Nephron progenitor cell (in vitro differentiated cells): ENCODE data around the gene SLC9A1.

Experiments
- DNase-seq: peaks from one replicate; pipeline ENCODE4 v3.0.0; 2021
- H3K27ac Mint-ChIP-seq: 2 replicates; pipeline ENCODE4 v1.8.0; 2021; ENCODE audit warnings: mild to moderate bottlenecking, moderate library complexity, mixed read lengths
- H3K27me3 Mint-ChIP-seq: 2 replicates; pipeline ENCODE4 v1.8.0; 2021; ENCODE audit warnings: mild to moderate bottlenecking, low read depth, mixed read lengths; ENCODE audit not compliant: poor library complexity
- H3K36me3 Mint-ChIP-seq: 2 replicates; pipeline ENCODE4 v1.8.0; 2021; ENCODE audit warnings: low read depth, mixed read lengths
- H3K4me1 Mint-ChIP-seq: 2 replicates; pipeline ENCODE4 v1.8.0; 2021; ENCODE audit warnings: mixed read lengths
- H3K4me3 Mint-ChIP-seq: 2 replicates; pipeline ENCODE4 v1.8.0; 2021; ENCODE audit warnings: mild to moderate bottlenecking, moderate library complexity, mixed read lengths
- H3K9me3 Mint-ChIP-seq: 2 replicates; pipeline ENCODE4 v1.8.0; 2021; ENCODE audit warnings: mild to moderate bottlenecking, moderate library complexity, mixed read lengths
- CTCF ChIP-seq: fragments of 200-600 bp; sonication (generic); IDR thresholded peaks from 2 replicates; pipeline ENCODE4 v1.5.0; 2021; ENCODE audit warnings: antibody characterized with exemption

SLC9A1 gene

GRCh38 chr1:27120854-27121253 lies 34.1 kb downstream of the SLC9A1 start:
- peaks cover 2% of the 10 kb centered on the region for H3K27me3 Mint-ChIP-seq
- H3K9me3 Mint-ChIP-seq: no peaks in the 10 kb centered on the region
- TF ChIP-seq CTCF: no peak
- no peak for DNase-seq
- peak overlapping the region; percentile 82 for H3K27ac Mint-ChIP-seq
- no peaks in the 10 kb centered on the region for H3K36me3 Mint-ChIP-seq
- peaks cover 83% of the 10 kb centered on the region for H3K4me1 Mint-ChIP-seq
- H3K4me3 Mint-ChIP-seq: no peak overlapping the region

GRCh38 chr1:27118440-27118689 lies 36.6 kb downstream of the SLC9A1 start:
- peak overlapping the region; percentile 49 for H3K27ac Mint-ChIP-seq
- no peak for TF ChIP-seq CTCF
- peaks cover 66% of the 10 kb centered on the region for H3K4me1 Mint-ChIP-seq
- H3K27me3 Mint-ChIP-seq: peaks cover 2% of the 10 kb centered on the region
- H3K36me3 Mint-ChIP-seq: no peaks in the 10 kb centered on the region
- DNase-seq: no peak
- no peaks in the 10 kb centered on the region for H3K9me3 Mint-ChIP-seq
- H3K4me3 Mint-ChIP-seq: no peak overlapping the region

GRCh38 chr1:27117733-27118439 lies 37.0 kb downstream of the SLC9A1 start:
- DNase-seq: no peak
- Mint-ChIP-seq H3K36me3 (no peaks in the 10 kb centered on the region), H3K27me3 (peaks cover 2% of the 10 kb centered on the region), H3K9me3 (no peaks in the 10 kb centered on the region), H3K4me1 (peaks cover 64% of the 10 kb centered on the region), H3K27ac (no peak overlapping the region), H3K4me3 (no peak overlapping the region)
- no peak for TF ChIP-seq CTCF

- Mint-ChIP-seq H3K27ac (no peak overlapping the region), H3K27me3 (peaks cover 2% of the 10 kb centered on the region), H3K36me3 (no peaks in the 10 kb centered on the region), H3K4me3 (no peak overlapping the region), H3K4me1 (peaks cover 60% of the 10 kb centered on the region), H3K9me3 (no peaks in the 10 kb centered on the region)
- DNase-seq: no peak
- TF ChIP-seq CTCF: no peak
Measured at GRCh38 chr1:27116697-27117096, 38.2 kb downstream of the SLC9A1 start.

GRCh38 chr1:27116232-27116631 lies 38.7 kb downstream of the SLC9A1 start:
- H3K27me3 Mint-ChIP-seq: peaks cover 2% of the 10 kb centered on the region
- no peak for DNase-seq
- TF ChIP-seq CTCF: no peak
- H3K4me1 Mint-ChIP-seq: peaks cover 55% of the 10 kb centered on the region
- H3K27ac Mint-ChIP-seq: no peak overlapping the region
- H3K9me3 Mint-ChIP-seq: no peaks in the 10 kb centered on the region
- no peaks in the 10 kb centered on the region for H3K36me3 Mint-ChIP-seq
- H3K4me3 Mint-ChIP-seq: no peak overlapping the region

- H3K4me3 Mint-ChIP-seq: no peak overlapping the region
- H3K36me3 Mint-ChIP-seq: no peaks in the 10 kb centered on the region
- peak overlapping the region; percentile 87 for H3K27ac Mint-ChIP-seq
- H3K27me3 Mint-ChIP-seq: peaks cover 2% of the 10 kb centered on the region
- no peak for TF ChIP-seq CTCF
- DNase-seq: no peak
- H3K9me3 Mint-ChIP-seq: no peaks in the 10 kb centered on the region
- H3K4me1 Mint-ChIP-seq: peaks cover 40% of the 10 kb centered on the region
Measured at GRCh38 chr1:27114546-27114945, 40.4 kb downstream of the SLC9A1 start.
